ENCODE data around the gene KNOP1.

DNA sequence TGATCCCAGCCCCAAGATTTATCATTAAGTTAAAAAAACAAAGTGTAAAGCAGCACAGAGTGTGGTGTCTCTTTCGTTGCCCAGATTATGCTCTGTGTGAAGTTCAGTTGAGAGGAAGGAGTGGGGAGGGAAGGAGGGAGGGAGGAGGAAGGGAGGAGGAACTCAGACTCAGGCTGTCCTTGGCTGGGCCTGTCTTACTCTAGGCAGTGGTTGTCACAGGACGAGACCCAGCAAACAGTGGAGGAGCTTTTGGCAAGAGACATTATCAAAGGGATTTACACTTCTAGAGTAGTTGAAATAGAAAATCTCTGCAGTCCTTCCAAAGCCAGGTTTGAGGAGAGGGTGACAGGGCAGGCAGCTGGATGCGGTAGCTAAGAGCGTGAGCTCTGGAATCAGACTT lies 27.8 kb downstream of the KNOP1 start:
- TF ChIP-seq PPARA (CRISPR knock-in tag; IDR thresholded peaks at IDR 0.05; ENCODE audit: borderline replicate concordance) = no peak
- no peak for TF ChIP-seq ESRRG (CRISPR knock-in tag; IDR thresholded peaks at IDR 0.05)
- no peak for TF ChIP-seq SNAI2 (CRISPR knock-in tag; IDR thresholded peaks at IDR 0.05)
- TF ChIP-seq, protein P1, sequence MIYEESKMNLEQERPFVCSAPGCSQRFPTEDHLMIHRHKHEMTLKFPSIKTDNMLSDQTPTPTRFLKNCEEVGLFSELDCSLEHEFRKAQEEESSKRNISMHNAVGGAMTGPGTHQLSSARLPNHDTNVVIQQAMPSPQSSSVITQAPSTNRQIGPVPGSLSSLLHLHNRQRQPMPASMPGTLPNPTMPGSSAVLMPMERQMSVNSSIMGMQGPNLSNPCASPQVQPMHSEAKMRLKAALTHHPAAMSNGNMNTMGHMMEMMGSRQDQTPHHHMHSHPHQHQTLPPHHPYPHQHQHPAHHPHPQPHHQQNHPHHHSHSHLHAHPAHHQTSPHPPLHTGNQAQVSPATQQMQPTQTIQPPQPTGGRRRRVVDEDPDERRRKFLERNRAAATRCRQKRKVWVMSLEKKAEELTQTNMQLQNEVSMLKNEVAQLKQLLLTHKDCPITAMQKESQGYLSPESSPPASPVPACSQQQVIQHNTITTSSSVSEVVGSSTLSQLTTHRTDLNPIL (CRISPR knock-in tag; IDR thresholded peaks at IDR 0.05; ENCODE audit: low read depth) = no peak
- TF ChIP-seq, protein P2, sequence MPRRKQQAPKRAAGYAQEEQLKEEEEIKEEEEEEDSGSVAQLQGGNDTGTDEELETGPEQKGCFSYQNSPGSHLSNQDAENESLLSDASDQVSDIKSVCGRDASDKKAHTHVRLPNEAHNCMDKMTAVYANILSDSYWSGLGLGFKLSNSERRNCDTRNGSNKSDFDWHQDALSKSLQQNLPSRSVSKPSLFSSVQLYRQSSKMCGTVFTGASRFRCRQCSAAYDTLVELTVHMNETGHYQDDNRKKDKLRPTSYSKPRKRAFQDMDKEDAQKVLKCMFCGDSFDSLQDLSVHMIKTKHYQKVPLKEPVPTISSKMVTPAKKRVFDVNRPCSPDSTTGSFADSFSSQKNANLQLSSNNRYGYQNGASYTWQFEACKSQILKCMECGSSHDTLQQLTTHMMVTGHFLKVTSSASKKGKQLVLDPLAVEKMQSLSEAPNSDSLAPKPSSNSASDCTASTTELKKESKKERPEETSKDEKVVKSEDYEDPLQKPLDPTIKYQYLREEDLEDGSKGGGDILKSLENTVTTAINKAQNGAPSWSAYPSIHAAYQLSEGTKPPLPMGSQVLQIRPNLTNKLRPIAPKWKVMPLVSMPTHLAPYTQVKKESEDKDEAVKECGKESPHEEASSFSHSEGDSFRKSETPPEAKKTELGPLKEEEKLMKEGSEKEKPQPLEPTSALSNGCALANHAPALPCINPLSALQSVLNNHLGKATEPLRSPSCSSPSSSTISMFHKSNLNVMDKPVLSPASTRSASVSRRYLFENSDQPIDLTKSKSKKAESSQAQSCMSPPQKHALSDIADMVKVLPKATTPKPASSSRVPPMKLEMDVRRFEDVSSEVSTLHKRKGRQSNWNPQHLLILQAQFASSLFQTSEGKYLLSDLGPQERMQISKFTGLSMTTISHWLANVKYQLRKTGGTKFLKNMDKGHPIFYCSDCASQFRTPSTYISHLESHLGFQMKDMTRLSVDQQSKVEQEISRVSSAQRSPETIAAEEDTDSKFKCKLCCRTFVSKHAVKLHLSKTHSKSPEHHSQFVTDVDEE (CRISPR knock-in tag; IDR thresholded peaks at IDR 0.05) = no peak

Data from SK-N-SH treated with all-trans-retinoic acid at 6 μM for 48 hours (cell line).